Right atrium auricular region (tissue), 2 donors: ENCODE results near the gene CACNG3. TPM values are rescaled to one million over a fixed set of nuclear protein-coding genes. Genes with fewer than 3 reads are reported as not detected.

Source experiments
- DNase-seq: peaks from one replicate; pipeline ENCODE4 v3.0.0-alpha.2; 2019; ENCODE audit warnings: low spot score
- H3K27ac ChIP-seq, 2 donors: fragments of 200-600 bp; sonication (generic); 1 replicate in 1 of 2; 2 replicates in 1 of 2; pipeline ENCODE4 v1.5.1; 2016 to 2019
- H3K27me3 ChIP-seq, 2 donors: fragments of 200-600 bp; sonication (generic); one replicate each; pipeline versions ENCODE4 v1.5.1 to v1.6.0; 2017 to 2019
- H3K36me3 ChIP-seq: fragments of 200-600 bp; sonication (generic); one replicate; pipeline ENCODE4 v1.5.1; 2016
- H3K4me1 ChIP-seq, 2 donors: fragments of 200-600 bp; sonication (generic); one replicate each; pipeline versions ENCODE4 v1.5.1 to v1.6.0; 2017 to 2019
- H3K4me3 ChIP-seq, 2 donors: fragments of 200-600 bp; sonication (generic); 1 replicate in 1 of 2; 2 replicates in 1 of 2; pipeline ENCODE4 v1.5.1; 2017 to 2019; ENCODE audit warnings: mild to moderate bottlenecking in 1 of 2, moderate library complexity in 1 of 2
- H3K9me3 ChIP-seq, 2 donors: fragments of 200-600 bp; sonication (generic); one replicate each; pipeline ENCODE4 v1.5.1; 2019
- CTCF ChIP-seq, 2 donors: fragments of 200-600 bp; sonication (generic); IDR thresholded peaks; one replicate each; pipeline ENCODE4 v1.5.1; 2019; ENCODE audit warnings: antibody characterized with exemption in 2 of 2
- total RNA-seq, 2 donors: library from RNA; depleted of rRNA; stranded (reverse); fragments of >200 nt; gene quantifications; one replicate each; pipeline ENCODE4 v1.1.0, GENCODE V29; 2016

The CACNG3 gene
- total RNA-seq, 2 donors from 2014 or later = not detected

- no peak overlapping the region for H3K4me3 ChIP-seq
- H3K4me1 ChIP-seq = no peaks in the 10 kb centered on the region
- no peak overlapping the region for H3K27ac ChIP-seq
- H3K27me3 ChIP-seq = no peaks in the 10 kb centered on the region
- H3K9me3 ChIP-seq = no peaks in the 10 kb centered on the region
- TF ChIP-seq CTCF (IDR thresholded peaks at IDR 0.05) = no peak
- H3K36me3 ChIP-seq = no peaks in the 10 kb centered on the region
- no peak for DNase-seq
Observed at GRCh38 chr16:24279982-24280515, 23.9 kb downstream of the CACNG3 start.

- no peak overlapping the region for H3K4me3 ChIP-seq
- no peak overlapping the region for H3K27ac ChIP-seq
- H3K27me3 ChIP-seq = no peaks in the 10 kb centered on the region
- H3K4me1 ChIP-seq = no peaks in the 10 kb centered on the region
- H3K9me3 ChIP-seq = no peaks in the 10 kb centered on the region
- no peak for TF ChIP-seq CTCF (IDR thresholded peaks at IDR 0.05)
- DNase-seq = no peak
- no peaks in the 10 kb centered on the region for H3K36me3 ChIP-seq
Observed at GRCh38 chr16:24281466-24281865, 25.3 kb downstream of the CACNG3 start.

- TF ChIP-seq CTCF (IDR thresholded peaks at IDR 0.05) = no peak
- H3K4me3 ChIP-seq = no peak overlapping the region
- no peak overlapping the region for H3K27ac ChIP-seq
- no peaks in the 10 kb centered on the region for H3K36me3 ChIP-seq
- no peaks in the 10 kb centered on the region for H3K27me3 ChIP-seq
- no peaks in the 10 kb centered on the region for H3K4me1 ChIP-seq
- DNase-seq = no peak
- H3K9me3 ChIP-seq = no peaks in the 10 kb centered on the region
Observed at GRCh38 chr16:24282141-24282540, 26.0 kb downstream of the CACNG3 start.

GRCh38 chr16:24286741-24287405 lies 30.7 kb downstream of the CACNG3 start:
- no peak for TF ChIP-seq CTCF (IDR thresholded peaks at IDR 0.05)
- H3K4me1 ChIP-seq = no peaks in the 10 kb centered on the region
- H3K36me3 ChIP-seq = no peaks in the 10 kb centered on the region
- H3K27ac ChIP-seq = no peak overlapping the region
- no peaks in the 10 kb centered on the region for H3K9me3 ChIP-seq
- DNase-seq = no peak
- H3K27me3 ChIP-seq = no peaks in the 10 kb centered on the region
- no peak overlapping the region for H3K4me3 ChIP-seq

GRCh38 chr16:24288516-24288915 lies 32.4 kb downstream of the CACNG3 start:
- Histone ChIP-seq H3K27ac (no peak overlapping the region), H3K4me3 (no peak overlapping the region), H3K4me1 (no peaks in the 10 kb centered on the region), H3K9me3 (no peaks in the 10 kb centered on the region), H3K27me3 (no peaks in the 10 kb centered on the region), H3K36me3 (no peaks in the 10 kb centered on the region)
- TF ChIP-seq CTCF (IDR thresholded peaks at IDR 0.05) = no peak
- DNase-seq = no peak
